Activated CD8-positive, alpha-beta T cell treated with anti-CD3 and anti-CD28 coated beads for 36 hours (primary cell): ENCODE results near the gene STARD8. TPM values are rescaled to one million over a fixed set of nuclear protein-coding genes. Genes with fewer than 3 reads are reported as not detected.
"Not testable (repeated sequence)": the region's sequence is repeated elsewhere in the genome, so short reads cannot be mapped to it uniquely, and the experiment has no call there.

Experiments used
- ATAC-seq: fragments of 200-7000 bp; cut with Tn5 transposase; one replicate; pipeline ENCODE4 v1.10.0; 2021; ENCODE audit warnings: mild to moderate bottlenecking, moderate library complexity
- CTCF ChIA-PET: fragments of 350-600 bp; sonication (Branson Sonifier 250); formaldehyde crosslinking; loops from one replicate; lab custom pipeline; 2021; ENCODE audit warnings: antibody characterized with exemption; lab: Charles Lee
- POLR2A ChIA-PET: fragments of 350-600 bp; sonication (Branson Sonifier 250); formaldehyde crosslinking; loops from one replicate; lab custom pipeline; 2021; ENCODE audit warnings: antibody characterized with exemption; lab: Charles Lee
- DNase-seq: peaks from one replicate; pipeline ENCODE4 v3.0.0-alpha.2; 2020
- H3K27ac Mint-ChIP-seq: one replicate; pipeline ENCODE4 v1.8.0; 2021; ENCODE audit warnings: mild to moderate bottlenecking, mixed read lengths
- H3K27me3 Mint-ChIP-seq: one replicate; pipeline ENCODE4 v1.8.0; 2021; ENCODE audit warnings: mixed read lengths
- H3K36me3 Mint-ChIP-seq: one replicate; pipeline ENCODE4 v1.8.0; 2021; ENCODE audit warnings: low read depth, mixed read lengths
- H3K4me1 Mint-ChIP-seq: one replicate; pipeline ENCODE4 v1.8.0; 2021; ENCODE audit warnings: low read depth, mixed read lengths
- H3K4me3 Mint-ChIP-seq: one replicate; pipeline ENCODE4 v1.8.0; 2021; ENCODE audit warnings: mild to moderate bottlenecking, moderate library complexity, mixed read lengths
- H3K9me3 Mint-ChIP-seq: one replicate; pipeline ENCODE4 v1.8.0; 2021; ENCODE audit warnings: mixed read lengths
- intact Hi-C: fragments of 100-400 bp; cut with micrococcal nuclease; formaldehyde crosslinking; loops from one replicate; pipeline ENCODE4 v1.10.0; 2022
- total RNA-seq, 2 experiments: library from RNA; stranded (reverse); gene quantifications; one replicate each; pipeline ENCODE4 v1.2.3, GENCODE V29; 2021
- TF ChIP-seq, protein P1 (sequence below): fragments of 200-600 bp; IDR thresholded peaks from one replicate; pipeline ENCODE4 v1.8.0; 2022; ENCODE audit warnings: antibody characterized with exemption, mild to moderate bottlenecking

STARD8 gene
- total RNA-seq, 2 experiments from 2014 or later = 0.36 to 0.38 TPM

DNA sequence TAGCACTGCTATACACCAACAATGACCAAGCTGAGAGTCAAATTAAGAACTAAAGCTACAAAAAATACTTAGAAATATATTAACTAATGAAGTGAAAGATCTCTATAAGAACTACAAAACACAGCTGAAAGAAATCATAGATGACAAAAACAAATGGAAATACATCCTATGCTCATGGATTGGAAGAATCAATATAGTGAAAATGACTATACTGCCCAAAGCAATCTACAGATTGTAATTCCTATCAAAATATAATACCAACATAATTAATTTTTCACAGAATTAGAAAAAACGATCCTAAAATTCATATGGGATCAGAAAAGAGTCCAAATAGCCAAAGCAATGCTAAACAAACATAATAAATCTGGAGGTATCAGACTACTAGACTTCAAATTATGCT, 87.8 kb downstream of the STARD8 start:
- intact Hi-C loops = loop anchor here (10.0 kb wide), 2 partner anchors 70 to 490 kb away; no protein-coding TSS in a partner anchor
- Mint-ChIP-seq H3K27me3 (peaks cover 4% of the 10 kb centered on the region), H3K9me3 (no peaks in the 10 kb centered on the region), H3K4me1 (peaks cover 2% of the 10 kb centered on the region), H3K36me3 (no peaks in the 10 kb centered on the region), H3K4me3 (no peak overlapping the region), H3K27ac (no peak overlapping the region)
- POLR2A ChIA-PET = no interaction called here
- TF ChIP-seq, protein P1, sequence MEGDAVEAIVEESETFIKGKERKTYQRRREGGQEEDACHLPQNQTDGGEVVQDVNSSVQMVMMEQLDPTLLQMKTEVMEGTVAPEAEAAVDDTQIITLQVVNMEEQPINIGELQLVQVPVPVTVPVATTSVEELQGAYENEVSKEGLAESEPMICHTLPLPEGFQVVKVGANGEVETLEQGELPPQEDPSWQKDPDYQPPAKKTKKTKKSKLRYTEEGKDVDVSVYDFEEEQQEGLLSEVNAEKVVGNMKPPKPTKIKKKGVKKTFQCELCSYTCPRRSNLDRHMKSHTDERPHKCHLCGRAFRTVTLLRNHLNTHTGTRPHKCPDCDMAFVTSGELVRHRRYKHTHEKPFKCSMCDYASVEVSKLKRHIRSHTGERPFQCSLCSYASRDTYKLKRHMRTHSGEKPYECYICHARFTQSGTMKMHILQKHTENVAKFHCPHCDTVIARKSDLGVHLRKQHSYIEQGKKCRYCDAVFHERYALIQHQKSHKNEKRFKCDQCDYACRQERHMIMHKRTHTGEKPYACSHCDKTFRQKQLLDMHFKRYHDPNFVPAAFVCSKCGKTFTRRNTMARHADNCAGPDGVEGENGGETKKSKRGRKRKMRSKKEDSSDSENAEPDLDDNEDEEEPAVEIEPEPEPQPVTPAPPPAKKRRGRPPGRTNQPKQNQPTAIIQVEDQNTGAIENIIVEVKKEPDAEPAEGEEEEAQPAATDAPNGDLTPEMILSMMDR = no peak
- no peak for ATAC-seq
- DNase-seq = no peak
- CTCF ChIA-PET = interaction anchor here (1.5 kb wide), 1 partner anchor 72 kb away, joined by 3 read pairs; no protein-coding TSS in a partner anchor

DNA sequence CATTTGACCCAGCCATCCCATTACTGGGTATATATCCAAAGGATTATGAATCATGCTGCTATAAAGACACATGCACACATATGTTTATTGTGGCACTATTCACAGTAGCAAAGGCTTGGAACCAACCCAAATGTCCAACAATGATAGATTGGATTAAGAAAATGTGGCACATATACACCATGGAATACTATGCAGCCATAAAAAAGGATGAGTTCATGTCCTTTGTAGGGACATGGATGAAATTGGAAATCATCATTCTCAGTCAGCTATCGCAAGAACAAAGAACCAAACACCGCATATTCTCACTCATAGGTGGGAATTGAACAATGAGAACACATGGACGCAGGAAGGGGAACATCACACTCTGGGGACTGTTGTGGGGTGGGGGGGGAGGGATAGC, 94.4 kb downstream of the STARD8 start:
- DNase-seq, H3K27me3 Mint-ChIP-seq, POLR2A ChIA-PET, intact Hi-C loops, H3K27ac Mint-ChIP-seq, CTCF ChIA-PET, ATAC-seq, H3K4me3 Mint-ChIP-seq, H3K4me1 Mint-ChIP-seq, H3K9me3 Mint-ChIP-seq, H3K36me3 Mint-ChIP-seq: not testable (repeated sequence)

DNA sequence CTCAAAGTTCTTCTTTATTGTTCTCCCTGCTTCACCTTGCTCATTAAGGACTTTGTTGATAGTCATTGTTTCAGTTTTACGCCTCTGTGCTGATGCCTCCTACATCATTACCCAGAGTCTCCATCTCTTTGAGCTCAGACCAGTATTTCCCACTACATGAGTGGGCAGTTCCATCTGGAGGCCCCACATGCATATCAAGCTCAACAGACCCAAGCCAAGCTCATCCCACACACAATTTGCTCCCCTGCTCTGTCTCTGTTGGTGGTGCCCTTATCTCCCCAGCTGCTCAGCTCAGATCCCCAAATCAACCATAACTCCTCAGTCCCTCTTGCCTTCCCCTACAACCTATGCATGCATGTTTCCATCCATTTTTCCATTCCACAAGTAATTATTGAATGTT, 96.3 kb downstream of the STARD8 start:
- TF ChIP-seq, protein P1 = no peak
- Mint-ChIP-seq H3K27ac (no peak overlapping the region), H3K4me3 (no peak overlapping the region), H3K27me3 (no peaks in the 10 kb centered on the region), H3K4me1 (no peaks in the 10 kb centered on the region), H3K36me3 (no peaks in the 10 kb centered on the region), H3K9me3 (no peaks in the 10 kb centered on the region)
- no peak for ATAC-seq
- CTCF ChIA-PET = interaction anchor here (0.9 to 1.2 kb wide), 2 partner anchors 10 to 84 kb away, joined by 3 to 4 read pairs; no protein-coding TSS in a partner anchor
- intact Hi-C loops = no loop called here
- DNase-seq = no peak
- POLR2A ChIA-PET = no interaction called here

DNA sequence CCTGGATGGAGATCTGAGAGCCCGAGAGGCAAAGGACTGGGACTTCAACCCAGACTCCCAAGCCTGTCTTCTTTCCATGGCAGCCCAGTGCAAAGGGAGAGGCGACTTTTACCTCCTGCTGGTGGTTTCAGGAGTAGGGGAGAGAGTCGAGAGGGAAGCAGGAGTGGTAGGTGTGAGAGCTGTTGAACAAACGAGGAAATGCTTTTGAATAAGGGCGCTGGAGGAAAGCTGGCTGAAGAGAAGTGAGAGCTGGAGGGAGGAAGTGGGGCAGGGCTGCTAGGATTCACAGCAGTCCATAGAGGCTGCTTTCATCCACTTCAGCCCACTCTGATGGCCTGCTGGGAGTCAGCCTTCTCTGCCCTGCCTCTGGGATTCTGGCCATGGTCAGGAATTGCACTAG, 99.5 kb downstream of the STARD8 start:
- Mint-ChIP-seq H3K9me3 (no peaks in the 10 kb centered on the region), H3K4me1 (peaks cover 3% of the 10 kb centered on the region), H3K27me3 (no peaks in the 10 kb centered on the region), H3K4me3 (no peak overlapping the region), H3K27ac (no peak overlapping the region), H3K36me3 (no peaks in the 10 kb centered on the region)
- no peak for ATAC-seq
- TF ChIP-seq, protein P1 = no peak
- CTCF ChIA-PET = no interaction called here
- intact Hi-C loops = no loop called here
- POLR2A ChIA-PET = no interaction called here
- no peak for DNase-seq

DNA sequence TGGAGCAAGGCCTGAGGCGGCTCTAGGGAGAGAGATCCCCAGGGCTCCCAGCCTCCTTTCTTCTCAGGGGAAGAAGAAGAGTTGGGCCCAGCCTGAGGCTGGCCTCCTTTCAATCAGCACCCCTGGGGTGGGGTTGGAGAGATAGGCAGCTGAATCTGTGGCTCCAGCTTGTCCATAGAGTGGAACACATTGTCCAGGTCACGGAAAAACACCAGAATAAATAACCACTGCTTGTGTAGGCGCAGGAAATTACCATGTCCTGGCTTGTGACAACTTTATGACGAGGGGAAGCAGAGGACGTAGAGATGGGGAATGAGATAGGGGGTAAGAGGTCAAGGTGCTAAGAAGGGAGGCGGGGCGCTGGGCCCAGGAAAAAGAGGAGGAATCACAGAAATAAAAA, 100.6 kb downstream of the STARD8 start:
- Mint-ChIP-seq H3K27ac (no peak overlapping the region), H3K4me1 (peaks cover 3% of the 10 kb centered on the region), H3K4me3 (no peak overlapping the region), H3K36me3 (no peaks in the 10 kb centered on the region), H3K27me3 (no peaks in the 10 kb centered on the region), H3K9me3 (no peaks in the 10 kb centered on the region)
- ChIA-PET POLR2A (no interaction called here), CTCF (no interaction called here)
- no peak for ATAC-seq
- TF ChIP-seq, protein P1 = no peak
- DNase-seq = no peak
- intact Hi-C loops = no loop called here

DNA sequence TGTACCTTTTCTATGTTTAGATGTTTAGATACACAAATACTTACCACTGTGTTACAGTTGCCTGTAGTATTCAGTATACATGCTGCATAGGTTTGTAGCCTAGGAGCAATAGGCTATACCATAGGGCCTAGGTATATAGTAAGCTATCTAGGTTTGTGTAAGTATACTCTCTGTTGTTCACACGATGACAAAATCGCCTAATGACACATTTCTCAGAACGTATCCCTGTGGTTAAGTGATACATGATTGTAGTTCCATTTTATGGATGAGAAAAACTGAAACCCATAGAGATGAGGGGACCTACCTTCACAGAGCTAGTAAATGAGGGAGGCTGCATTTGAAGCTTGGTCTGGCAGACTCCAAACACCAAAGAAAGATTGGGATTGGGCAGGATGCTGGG, 102.0 kb downstream of the STARD8 start:
- Mint-ChIP-seq H3K4me3 (no peak overlapping the region), H3K36me3 (no peaks in the 10 kb centered on the region), H3K27ac (no peak overlapping the region), H3K4me1 (peaks cover 3% of the 10 kb centered on the region), H3K9me3 (no peaks in the 10 kb centered on the region), H3K27me3 (no peaks in the 10 kb centered on the region)
- TF ChIP-seq, protein P1 = no peak
- ATAC-seq = peak; percentile 45
- DNase-seq = no peak
- CTCF ChIA-PET = no interaction called here
- intact Hi-C loops = no loop called here
- POLR2A ChIA-PET = no interaction called here
